ENCODE results near the gene CDR2.

The CDR2 gene

GRCh38 chr16:22375963-22376640 lies 1.7 kb upstream of the CDR2 start:
- H3K27ac ChIP-seq, result no peak overlapping the region
- no peak for TF ChIP-seq CTCF (conservative IDR thresholded peaks at IDR 0.05)

- TF ChIP-seq CTCF (conservative IDR thresholded peaks at IDR 0.05), result no peak
- H3K27ac ChIP-seq, result peak overlapping the region; percentile 77
Observed at GRCh38 chr16:22375117-22375962, 921 bp upstream of the CDR2 start.

GRCh38 chr16:22373662-22374310 lies 633 bp downstream of the CDR2 start:
- peak overlapping the region; percentile 77 for H3K27ac ChIP-seq
- TF ChIP-seq CTCF (conservative IDR thresholded peaks at IDR 0.05), result no peak

GRCh38 chr16:22372882-22373661 lies 1.3 kb downstream of the CDR2 start:
- TF ChIP-seq CTCF (conservative IDR thresholded peaks at IDR 0.05), result no peak
- peak overlapping the region; percentile 77 for H3K27ac ChIP-seq

GRCh38 chr16:22370038-22370820 lies 4.2 kb downstream of the CDR2 start:
- TF ChIP-seq CTCF (conservative IDR thresholded peaks at IDR 0.05), result no peak
- peak overlapping the region; percentile 68; the same call in 1 of the 2 replicates for H3K27ac ChIP-seq

GRCh38 chr16:22369221-22369811 lies 5.1 kb downstream of the CDR2 start:
- TF ChIP-seq CTCF (conservative IDR thresholded peaks at IDR 0.05), result no peak
- peak overlapping the region; percentile 68 for H3K27ac ChIP-seq

- peak overlapping the region; percentile 68 for H3K27ac ChIP-seq
Observed at GRCh38 chr16:22368200-22368826, 6.1 kb downstream of the CDR2 start.

Data from VCaP (cell line).